Naive B cell (primary cell): ENCODE measurements around the gene RNF150. TPM values are rescaled to one million over a fixed set of nuclear protein-coding genes. Genes with fewer than 3 reads are reported as not detected.

Experiments
- polyA plus RNA-seq, 6 donors: library from polyadenylated mRNA; unstranded; fragments of 300-500 nt; fragmentation: Illumina TruSeq; gene quantifications; one replicate each; pipeline ENCODE4 v1.2.3, GENCODE V29; 2021; ENCODE audit warnings: low read depth in 6 of 6

The RNF150 gene
- polyA plus RNA-seq, 6 donors from 2014 or later = 0.15 TPM; not detected in 5

Other genes starting within 250 kb of the RNF150 start
- 10 to 100 TPM; 22.7 to 34.0 (median 30.0) TPM for gene ZNF330, start 87.4 kb upstream of the RNF150 start, polyA plus RNA-seq